SK-N-SH (cell line): ENCODE data around the gene SEMG1.

ENCODE experiments used
- CTCF ChIP-seq: fragments of 200-600 bp; sonication (generic); IDR thresholded peaks from 2 replicates; pipeline ENCODE4 v1.6.1; 2017; ENCODE audit warnings: antibody characterized with exemption, mild to moderate bottlenecking, moderate library complexity
- FOXM1 ChIP-seq: IDR thresholded peaks from 2 replicates; pipeline ENCODE4 v1.4.0; 2012; ENCODE audit warnings: low read depth, mild to moderate bottlenecking
- RFX5 ChIP-seq: IDR thresholded peaks from 2 replicates; pipeline ENCODE4 v1.6.1; 2012; ENCODE audit warnings: mild to moderate bottlenecking, improper control_type of control experiment, low read length
- TF ChIP-seq, protein P1 (sequence below): fragments of 150-350 bp; IDR thresholded peaks from 2 replicates; pipeline ENCODE4 v1.6.1; 2017; ENCODE audit warnings: antibody characterized with exemption, low read length, low read depth, borderline replicate concordance

DNA sequence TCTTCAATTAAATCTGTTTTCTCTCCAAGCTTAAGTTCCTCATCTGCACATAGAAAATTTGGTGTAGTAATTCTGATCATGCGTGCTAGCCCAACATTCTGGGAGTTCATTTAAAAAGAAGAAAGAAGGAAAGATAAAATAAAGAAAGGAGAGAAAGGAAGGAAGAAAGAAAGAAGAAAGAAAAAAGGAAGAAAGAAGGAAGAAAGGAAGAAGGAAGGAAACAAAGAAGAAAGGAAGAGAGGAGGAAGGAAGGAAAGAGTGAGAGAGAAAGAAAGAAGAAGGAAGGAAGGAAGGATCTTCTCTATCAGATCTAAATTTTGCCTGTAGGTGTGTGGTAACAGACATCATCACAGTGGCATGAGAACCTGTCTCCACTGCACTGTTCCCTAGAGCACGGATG, 31.3 kb downstream of the SEMG1 start:
- no peak for TF ChIP-seq CTCF
- no peak for TF ChIP-seq FOXM1
- TF ChIP-seq, protein P1, sequence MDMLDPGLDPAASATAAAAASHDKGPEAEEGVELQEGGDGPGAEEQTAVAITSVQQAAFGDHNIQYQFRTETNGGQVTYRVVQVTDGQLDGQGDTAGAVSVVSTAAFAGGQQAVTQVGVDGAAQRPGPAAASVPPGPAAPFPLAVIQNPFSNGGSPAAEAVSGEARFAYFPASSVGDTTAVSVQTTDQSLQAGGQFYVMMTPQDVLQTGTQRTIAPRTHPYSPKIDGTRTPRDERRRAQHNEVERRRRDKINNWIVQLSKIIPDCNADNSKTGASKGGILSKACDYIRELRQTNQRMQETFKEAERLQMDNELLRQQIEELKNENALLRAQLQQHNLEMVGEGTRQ: no peak
- TF ChIP-seq RFX5: no peak
